Right lobe of liver (tissue), 4 donors: ENCODE data around the gene SYNE1.

ENCODE experiments used
- POLR2A ChIP-seq: fragments of 450-650 bp; IDR thresholded peaks from one replicate; pipeline ENCODE4 v1.6.1; 2017; ENCODE audit warnings: antibody characterized with exemption, mild to moderate bottlenecking
- TF ChIP-seq, protein P1 (sequence below), 4 donors: fragments of 200-600 bp in 3 of 4; fragments of 450-650 bp in 1 of 4; IDR thresholded peaks; one replicate each; pipeline versions ENCODE4 v1.5.1 to v1.8.0; 2016 to 2022; ENCODE audit warnings: antibody characterized with exemption in 4 of 4, mild to moderate bottlenecking in 2 of 4
- donor health status: DM: no; HTN: no; CAD: no.
- donor health status: DM: no; HTN: no; CAD: no.
- donor health status: DM: no; HTN: yes; CAD: no.

GRCh38 chr6:152632121-152632782, 4.9 kb downstream of the SYNE1 start:
- no peak for TF ChIP-seq POLR2A
- TF ChIP-seq, protein P1, sequence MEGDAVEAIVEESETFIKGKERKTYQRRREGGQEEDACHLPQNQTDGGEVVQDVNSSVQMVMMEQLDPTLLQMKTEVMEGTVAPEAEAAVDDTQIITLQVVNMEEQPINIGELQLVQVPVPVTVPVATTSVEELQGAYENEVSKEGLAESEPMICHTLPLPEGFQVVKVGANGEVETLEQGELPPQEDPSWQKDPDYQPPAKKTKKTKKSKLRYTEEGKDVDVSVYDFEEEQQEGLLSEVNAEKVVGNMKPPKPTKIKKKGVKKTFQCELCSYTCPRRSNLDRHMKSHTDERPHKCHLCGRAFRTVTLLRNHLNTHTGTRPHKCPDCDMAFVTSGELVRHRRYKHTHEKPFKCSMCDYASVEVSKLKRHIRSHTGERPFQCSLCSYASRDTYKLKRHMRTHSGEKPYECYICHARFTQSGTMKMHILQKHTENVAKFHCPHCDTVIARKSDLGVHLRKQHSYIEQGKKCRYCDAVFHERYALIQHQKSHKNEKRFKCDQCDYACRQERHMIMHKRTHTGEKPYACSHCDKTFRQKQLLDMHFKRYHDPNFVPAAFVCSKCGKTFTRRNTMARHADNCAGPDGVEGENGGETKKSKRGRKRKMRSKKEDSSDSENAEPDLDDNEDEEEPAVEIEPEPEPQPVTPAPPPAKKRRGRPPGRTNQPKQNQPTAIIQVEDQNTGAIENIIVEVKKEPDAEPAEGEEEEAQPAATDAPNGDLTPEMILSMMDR (IDR thresholded peaks at IDR 0.05), result no peak
